CD4-positive, alpha-beta T cell treated with Interleukin-6 for 4 hours (primary cell): ENCODE data around the gene ZRSR2.
A peak's percentile ranks its signal among the peaks of the same experiment; 100 is the strongest.
"Not testable (repeated sequence)": the region's sequence is repeated elsewhere in the genome, so short reads cannot be mapped to it uniquely, and the experiment has no call there.

Experiments
- DNase-seq: peaks from one replicate; pipeline ENCODE4 v3.0.0-alpha.2; 2020; ENCODE audit warnings: mixed read lengths

Gene ZRSR2, protein sequence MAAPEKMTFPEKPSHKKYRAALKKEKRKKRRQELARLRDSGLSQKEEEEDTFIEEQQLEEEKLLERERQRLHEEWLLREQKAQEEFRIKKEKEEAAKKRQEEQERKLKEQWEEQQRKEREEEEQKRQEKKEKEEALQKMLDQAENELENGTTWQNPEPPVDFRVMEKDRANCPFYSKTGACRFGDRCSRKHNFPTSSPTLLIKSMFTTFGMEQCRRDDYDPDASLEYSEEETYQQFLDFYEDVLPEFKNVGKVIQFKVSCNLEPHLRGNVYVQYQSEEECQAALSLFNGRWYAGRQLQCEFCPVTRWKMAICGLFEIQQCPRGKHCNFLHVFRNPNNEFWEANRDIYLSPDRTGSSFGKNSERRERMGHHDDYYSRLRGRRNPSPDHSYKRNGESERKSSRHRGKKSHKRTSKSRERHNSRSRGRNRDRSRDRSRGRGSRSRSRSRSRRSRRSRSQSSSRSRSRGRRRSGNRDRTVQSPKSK

DNA sequence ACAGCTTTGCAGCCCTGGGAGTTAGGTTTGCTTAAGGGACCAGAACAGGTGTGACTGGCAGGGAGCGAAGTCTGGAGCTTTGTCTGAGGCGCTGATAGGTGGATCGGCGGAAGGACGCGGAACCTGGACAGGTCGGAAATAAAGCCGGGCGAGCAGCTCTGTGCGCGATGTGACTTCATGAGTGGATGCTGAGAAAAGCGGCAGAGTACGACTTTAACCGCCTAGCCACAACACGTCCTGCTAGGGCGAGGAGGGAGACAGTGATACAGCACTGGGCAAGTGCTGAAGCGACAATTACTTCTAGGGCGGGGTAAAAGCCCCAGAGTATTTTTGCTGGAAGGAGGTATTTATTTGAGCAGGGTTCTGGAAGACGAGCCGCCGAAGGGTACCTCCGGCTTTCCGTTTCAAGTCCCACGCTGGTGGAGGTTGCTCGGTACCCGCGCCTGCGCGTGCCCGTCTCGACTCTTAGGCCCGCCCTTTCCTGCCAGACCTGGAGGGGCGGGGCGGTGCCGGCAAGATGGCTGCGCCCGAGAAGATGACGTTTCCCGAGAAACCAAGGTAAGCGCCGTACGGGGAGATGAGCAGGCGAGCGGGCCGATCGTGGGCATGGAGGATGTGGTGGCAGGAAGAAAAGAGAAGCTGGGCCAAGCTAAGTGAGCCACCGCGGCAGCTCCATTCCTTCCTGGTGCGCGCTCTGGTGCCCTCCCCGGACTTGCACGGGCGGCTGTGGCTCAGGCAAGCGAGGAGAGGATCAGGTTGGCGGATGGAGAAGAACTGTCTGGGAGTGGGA is at the start of gene ZRSR2:
Gene ZRSR2, plus strand, starts transcription at position 506 of the 790 bp plus-strand sequence. Its CDS starts 12 bp downstream, at position 518.
- DNase-seq = peak; percentile 95

DNA sequence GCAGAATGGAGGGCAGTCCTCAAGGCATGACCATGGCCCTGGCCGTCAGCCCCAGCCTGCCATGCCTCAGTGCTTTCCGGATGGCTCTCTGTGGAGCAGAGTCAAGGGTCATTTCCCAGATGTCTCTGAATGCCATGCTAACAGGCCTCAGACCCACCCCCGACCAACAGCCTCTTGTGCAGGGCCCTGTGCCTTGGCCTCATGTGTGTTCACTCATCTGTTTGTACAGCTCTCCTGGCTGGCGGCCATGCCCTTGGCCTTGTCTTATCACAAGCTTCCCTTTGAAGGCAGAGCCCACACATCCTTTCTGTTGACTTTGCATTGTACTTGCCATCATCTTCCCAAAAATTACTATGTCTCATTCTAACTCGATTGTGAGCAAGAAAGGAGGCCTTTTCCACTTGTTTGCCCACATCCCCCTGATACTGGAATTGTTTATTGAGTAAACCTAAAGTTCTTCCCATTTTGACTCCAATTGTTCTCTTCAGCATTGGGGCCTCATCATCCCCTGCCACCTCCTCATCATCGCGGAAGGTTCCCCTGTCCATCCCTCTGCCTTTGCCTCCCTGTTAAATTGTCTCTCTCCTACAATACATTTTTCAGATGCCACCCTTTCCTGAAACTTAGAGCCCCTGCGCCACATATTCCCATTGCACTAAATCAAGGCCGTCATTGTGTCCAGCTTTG is 46.0 kb upstream of the ZRSR2 start:
- no peak for DNase-seq

DNA sequence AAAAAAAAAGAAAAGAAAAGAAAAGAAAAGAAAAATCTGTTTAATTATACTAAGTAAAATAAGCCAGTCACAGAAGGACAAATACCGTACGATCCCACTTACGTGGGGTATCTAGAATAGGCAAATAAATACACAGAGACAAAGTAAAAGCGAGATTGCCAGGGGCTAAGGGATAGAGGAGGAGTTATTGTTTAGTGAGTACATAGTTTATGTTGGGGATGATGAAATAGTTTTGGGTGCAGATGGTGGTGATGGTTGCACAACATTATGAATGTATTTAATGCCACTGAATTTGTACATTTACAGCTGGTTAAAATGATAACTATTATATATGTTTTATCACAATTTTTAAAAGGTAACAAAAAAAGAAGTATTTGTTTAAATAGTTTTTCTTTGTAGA is 45.1 kb upstream of the ZRSR2 start:
- DNase-seq = no peak

DNA sequence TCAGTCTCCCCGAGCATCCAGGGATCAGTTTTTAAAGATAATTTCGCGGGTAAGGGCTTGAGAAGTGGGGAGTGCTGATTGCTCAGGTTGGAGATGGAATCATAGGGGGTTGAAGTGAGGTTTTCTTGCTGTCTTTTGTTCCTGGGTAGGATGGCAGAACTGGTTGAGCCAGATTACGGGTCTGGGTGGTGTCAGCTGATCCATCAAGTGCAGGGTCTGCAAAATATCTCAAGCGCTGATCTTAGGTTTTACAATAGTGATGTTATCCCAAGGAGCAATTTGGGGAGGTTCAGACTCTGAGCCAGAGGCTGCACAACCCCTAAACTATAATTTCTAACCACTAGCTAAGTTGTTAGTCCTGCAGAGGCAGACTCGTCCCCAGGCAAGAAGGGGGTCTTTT is 43.6 kb upstream of the ZRSR2 start:
- DNase-seq = not testable (repeated sequence)

DNA sequence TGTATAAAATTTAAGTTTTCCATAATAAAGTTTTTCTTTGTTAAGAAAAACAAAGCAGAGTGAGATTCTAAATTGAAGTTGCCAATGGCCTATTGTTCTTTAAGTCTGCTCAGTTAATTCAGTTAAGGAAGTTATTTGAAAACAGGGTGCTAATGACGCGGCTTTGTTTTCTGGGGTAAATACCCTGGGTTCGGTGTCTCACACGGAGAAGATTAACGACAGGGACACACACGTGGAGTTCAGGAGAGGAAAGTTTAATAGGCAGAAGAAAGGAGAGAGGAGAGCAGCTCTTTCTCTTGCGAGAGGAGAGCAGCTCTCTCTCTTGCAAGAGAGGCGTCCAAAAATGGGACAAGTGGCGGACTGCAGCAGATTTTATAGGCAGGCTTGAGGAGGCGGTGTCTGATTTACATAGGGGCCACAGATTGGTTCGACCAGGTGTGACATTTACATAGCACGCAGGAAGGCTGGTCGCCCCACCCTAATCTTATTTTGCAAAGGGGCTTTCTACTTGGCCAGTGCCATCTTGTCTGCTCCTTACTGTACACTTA is 42.6 kb upstream of the ZRSR2 start:
- DNase-seq = no peak

DNA sequence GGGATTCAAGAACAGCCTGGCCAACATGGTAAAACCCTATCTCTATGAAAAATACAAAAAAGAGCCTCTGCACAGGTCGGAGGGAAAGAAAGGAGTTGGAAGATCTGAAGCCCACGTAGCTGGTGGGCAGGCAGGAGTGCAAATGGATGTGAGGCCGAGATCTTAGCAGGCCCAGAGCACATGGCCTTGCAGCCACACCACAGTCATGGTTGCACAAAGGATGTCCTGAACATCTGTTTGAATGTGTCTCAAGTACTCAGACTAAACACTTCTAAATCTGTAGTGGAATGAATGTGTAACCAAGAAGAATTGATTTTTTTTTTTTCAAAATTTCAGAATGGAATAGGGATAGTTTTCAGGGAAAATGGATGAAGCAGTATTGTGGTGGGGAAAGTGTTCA is 41.4 kb upstream of the ZRSR2 start:
- DNase-seq = no peak

DNA sequence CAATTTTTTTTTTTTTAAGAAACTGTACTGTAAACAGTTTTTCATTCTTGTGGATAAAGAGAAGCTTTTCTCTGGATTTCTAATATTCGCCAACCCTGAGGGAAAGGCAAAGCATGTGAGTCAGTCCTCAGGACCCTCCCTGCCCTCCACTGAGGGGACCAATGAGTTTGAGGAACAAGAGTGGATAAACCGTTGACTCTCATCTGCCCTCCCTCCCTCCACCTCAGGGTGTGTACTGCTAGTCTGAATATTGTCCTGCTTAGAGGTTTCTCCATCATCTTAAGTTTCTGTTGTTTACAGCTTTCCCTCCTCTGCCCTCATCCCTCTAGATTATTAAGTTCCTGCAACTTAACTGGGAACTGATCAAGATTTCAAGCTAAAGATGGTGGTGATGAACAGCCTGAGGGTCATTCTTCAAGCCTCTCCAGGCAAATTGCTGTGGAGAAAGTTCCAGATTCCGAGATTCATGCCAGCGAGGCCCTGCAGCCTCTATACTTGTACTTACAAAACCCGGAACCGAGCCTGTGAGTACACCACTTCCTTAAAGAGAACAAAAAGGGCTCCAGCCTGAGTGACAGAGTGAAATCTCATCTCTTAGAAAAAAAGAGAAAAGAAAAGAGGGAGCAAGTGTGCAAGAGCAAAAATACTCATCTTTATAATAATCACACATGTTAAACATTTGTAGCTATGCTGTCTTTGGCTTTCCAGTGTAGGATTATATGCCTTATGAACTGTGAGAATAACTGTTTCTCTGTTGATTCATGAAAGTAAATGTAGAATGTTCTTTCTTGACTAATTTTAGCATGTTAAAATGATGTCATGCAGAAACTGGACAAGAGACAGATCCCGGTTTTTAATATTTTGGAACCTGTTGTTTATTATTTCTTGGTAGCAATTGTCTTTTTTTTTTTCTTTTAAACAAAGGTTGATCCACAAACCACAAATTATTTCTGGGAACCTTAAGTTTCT is 40.4 kb upstream of the ZRSR2 start:
- DNase-seq = peak; percentile 53

DNA sequence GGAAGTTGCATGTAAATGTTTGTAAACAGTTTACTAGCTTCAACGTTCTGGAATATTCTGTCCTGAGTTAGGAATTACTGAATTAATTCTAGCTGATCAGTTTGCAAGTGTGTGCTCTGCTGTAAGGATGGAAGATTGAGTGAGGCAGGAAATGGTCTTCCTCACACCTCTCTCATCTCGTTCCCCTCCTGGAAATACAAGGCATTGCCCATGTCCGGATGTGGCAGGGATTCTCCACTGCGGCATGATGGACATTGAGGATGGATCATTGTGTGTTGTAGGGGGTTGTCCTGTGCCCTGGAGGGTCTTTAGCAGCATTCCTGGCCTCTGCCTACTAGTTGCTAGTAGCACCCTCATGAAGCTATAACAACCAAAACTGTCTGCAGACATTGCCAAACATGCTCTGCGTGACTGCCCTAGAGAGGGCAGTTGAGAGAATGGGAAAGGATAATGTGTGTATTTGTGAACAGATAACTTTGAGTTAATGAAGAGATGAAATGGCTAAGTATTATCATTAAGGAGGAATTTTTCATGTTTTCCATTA is 39.6 kb upstream of the ZRSR2 start:
- DNase-seq = peak; percentile 13

DNA sequence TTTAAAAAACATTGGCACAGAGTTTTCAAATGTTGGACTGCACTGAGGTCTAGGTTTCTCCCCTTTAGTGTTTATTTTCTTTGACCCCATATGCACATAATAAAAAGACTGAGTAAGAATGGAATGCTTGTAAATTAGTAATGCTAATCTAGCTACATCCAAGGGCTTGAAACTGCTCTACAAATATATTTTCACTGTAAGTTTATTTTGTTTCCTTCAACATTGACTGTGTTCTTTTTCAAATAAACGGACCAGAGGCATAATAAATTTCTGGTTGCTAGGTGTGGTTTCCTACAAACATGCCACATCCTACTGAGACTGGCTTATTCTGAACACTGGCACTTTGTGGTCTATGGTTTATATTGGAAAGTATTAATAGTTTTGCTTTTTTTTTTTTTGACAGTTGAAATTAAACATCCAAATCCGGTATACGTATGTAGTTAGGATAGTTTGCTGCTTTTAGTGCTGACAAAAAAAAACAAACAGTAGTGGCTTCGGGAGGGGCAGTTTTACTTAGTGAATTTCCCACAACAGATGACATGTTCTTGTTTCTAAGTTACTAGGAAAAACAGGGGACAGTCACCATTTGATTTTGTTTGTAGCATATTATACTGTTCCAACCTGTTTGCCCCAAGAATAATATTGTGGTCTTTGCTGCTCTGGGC is 39.0 kb upstream of the ZRSR2 start:
- DNase-seq = peak; percentile 12

DNA sequence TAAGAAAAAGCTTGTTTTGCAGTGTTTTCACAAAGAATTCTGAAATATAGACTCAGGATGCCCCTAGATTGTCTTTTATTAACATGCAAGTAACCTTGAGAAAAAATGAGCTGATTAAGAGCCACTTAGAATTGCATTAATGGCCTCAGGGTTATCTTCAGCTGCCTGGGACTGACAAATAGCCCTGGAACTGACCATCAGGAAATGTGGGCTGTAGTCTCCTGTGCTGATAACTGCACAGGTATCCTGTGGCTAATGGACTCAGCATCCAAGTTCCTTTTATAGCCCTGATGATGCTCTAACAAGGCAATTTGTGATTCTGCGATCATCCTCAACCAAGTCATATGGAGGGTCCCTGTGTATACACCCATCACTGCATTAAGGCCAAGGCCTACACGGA is 35.2 kb upstream of the ZRSR2 start:
- no peak for DNase-seq

DNA sequence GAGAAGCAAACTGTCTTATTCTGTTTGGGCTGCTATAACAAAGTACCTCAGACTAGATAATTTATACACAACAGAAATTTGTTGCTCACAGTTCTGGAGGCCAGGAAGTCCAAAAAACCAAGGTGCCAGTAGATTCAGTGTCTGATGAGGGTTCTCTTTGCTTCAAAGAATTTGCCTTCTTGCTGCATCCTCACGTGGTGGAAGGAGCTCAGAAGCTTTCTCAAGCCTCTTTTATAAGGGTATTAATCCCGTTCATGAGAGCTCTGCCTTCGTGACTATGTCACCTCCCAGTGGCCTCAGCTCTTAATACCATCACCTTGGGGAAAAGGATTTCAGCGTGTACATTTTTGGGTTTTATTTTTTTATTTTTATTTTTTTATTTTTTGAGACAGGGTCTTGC is 32.1 kb upstream of the ZRSR2 start:
- DNase-seq = peak; percentile 36

DNA sequence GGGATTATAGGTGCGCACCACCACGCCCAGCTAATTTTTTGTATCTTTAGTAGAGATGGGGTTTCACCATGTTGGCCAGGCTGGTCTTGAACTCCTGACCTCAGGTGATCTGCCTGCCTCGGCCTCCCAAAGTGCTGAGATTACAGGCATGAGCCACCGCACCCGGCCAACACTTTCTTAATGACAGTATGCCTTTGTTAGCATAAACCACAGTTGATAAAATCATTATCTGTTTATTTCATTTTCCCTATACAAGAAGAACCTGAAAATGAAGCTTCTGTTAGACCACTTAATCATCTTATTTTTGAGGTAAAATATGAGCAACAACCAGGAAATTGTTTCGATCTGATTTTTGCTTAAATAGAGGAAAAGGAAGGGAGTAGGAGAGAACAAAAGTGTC is 30.4 kb upstream of the ZRSR2 start:
- DNase-seq = not testable (repeated sequence)

DNA sequence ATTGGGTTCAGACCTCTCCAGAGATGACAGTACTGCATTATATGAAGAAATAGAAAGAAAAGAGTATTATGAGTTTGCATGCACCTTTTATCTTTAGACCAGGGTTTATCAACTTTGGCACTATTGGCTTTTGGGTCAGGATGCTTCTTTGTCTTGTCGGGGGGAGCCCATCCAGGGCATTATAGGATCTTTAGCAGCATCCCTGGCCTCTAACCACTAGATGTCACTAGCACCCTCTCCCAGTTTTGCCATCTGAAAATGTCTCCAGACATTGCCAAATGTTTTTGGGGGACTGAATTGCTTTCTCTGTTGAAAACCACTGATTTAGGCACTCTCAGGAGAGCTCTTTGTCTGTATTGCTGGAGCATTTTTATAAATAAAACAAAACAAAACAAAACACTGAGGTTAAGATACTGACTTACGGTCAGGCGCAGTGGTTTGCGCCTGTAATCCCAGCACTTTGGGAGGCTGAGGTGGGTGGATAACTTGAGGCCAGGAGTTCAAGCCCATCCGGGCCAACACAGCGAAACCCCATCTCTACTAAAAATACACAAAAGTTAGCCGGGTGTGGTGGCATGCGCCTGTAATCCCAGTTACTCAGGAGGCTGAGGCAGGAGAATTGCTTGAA is 28.6 kb upstream of the ZRSR2 start:
- DNase-seq = peak; percentile 52

DNA sequence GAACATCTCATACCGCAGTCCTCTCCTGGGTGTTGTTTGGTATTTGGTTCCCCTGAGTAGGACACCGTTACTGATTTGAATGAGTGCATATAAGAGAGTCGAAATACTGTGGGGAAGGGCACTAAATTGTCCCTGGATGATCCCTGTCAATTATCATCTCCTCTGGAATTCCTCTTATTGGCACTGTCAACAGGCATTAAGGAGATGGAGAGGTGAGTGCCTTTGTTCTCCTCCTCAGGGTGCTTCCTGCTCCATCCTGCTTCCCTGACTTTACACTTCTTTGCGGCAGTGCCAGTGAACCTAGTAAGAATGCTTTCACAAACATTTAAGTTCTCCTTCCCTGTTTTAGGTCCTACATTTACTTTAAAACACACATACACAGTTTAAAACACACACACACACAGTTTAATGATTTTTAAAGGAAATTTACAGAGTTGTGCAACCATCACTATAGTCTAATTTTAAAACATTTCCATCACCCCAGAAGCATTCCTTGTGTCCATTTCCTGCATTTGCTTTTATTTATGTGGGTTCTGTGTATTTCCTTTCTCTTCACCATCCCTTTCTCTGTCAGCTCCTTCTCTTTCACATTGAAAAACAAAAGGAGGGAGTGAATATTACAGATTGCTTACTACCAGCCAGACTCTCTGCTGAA is 20.9 kb upstream of the ZRSR2 start:
- DNase-seq = no peak

DNA sequence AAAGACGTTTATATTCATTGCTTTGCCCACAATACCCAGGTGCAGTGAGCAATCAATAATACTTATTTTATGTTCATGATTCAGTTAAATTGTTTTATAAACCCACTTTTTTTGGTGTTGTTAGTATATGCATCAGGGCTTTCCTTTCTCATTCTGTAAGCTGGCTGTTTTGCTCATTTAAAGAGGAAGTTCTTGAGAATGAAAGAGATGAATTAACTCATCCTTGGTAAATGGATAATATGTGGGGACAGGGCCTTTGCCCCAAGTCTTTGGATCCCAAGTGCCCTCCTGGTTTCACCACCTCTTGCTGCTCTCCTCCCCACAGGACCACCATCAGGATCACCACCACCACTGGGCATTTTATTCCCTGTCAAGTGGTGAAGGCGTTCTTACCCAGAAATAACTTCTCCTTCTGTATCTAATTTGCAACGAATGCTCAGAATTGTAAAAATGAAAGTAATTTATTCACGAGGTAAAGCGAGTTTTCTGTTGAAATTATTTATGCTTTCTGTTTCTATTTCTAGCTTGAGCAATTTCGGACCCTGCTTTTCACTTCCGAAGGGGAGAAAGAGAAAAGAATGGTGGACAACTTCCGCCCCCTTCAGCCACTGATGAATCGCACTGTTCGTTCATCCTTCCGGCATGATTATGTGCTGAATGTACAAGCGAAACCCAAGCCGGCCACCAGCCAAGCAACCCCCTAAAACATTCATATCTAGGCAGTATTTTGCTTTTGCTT is 8.2 kb upstream of the ZRSR2 start:
- peak; percentile 24 for DNase-seq

DNA sequence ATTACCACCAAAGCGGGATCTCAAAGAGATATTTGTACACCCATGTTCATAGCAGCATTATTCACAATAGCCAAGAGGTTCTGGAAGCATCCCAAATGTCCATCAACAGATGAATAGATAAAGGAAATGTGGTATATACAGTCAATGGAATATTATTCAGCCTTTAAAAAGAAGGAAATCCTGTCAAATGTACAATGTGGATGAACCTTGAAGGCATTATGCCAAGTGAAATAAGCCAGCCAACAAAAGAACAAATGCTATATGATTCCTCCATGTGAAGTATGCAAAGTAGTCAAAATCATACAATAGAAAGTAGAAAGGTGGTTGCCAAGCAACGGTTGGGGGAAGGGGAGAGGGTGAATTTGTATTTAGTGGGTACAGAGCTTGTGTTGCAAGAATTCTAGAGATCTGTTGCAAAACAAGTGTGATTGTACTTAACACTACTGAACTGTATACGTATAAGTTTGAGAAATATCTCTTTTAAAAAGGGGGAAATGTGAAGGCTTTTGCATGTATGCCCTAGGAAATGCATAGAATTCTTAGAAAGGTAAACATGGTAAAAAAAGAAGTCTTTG is 5.0 kb upstream of the ZRSR2 start:
- no peak for DNase-seq

DNA sequence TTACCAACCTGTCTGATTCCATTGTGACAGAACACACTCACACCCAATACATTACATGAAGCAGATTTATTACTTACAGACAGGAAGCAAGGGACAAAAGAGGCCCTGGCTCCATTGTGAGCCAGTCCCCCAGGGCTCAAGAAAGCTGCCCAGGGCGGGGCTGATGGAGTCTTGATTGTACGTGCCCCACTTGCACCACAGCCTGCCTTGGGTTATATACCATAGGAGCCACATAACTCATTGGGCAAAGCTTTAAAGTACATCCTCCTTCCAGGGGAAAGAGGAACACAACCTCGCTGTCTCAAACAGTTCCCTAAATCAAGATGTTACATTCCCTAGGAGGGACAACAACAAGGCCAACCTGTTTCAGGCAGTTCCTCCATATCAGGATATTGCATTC is 3.4 kb upstream of the ZRSR2 start:
- no peak for DNase-seq

DNA sequence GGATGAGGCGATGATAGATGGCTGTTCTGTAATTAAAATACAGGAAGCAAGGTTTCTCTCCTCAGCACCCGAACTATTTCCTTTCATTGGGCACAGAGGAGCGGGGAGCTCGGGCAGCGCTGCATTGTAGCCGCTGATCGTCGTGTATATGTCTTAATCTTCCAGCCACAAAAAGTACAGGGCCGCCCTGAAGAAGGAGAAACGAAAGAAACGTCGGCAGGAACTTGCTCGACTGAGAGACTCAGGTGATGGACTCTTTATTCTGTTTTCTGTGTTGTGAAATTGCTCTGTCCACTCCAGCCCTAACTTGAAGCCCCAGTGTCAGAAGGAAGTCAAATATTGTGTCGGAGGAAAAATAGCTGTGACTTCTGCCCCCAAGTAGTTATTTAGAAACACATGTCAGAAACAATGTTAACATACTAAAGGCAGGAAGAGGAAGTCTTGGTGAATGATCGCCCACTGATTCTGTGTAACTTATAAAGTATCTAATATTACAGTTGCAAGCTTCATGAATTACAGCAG is 546 bp downstream of the ZRSR2 start:
- DNase-seq = no peak

DNA sequence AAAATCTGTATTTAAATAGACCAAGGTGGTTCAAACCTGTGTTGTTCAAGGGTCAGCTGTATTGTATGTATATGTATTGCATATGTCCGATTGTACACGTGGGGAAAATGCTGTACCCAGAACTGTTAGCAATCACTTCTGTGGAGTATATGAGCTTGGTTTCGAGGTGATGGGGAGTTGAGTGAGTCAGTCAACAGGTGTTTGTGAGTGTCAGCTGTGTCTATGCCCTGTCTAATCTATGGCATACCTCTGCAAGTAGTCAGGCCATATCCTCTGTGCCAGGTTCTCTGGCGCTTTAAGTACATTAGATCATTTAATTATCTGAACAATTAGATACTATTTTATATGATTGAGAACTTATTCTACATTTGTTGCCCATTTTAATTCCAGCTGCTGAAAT is 7.4 kb downstream of the ZRSR2 start:
- no peak for DNase-seq
